ENCODE data around the gene ZNF561. TPM values are rescaled to one million over a fixed set of nuclear protein-coding genes. Genes with fewer than 3 reads are reported as not detected.

Gene ZNF561
- total and polyA plus RNA-seq, 2 donors (not counting 1 experiment from before 2014, with no cell fraction given) = 15.7 to 44.5 TPM

- Mint-ChIP-seq H3K4me3 (peak overlapping the region; percentile 100), H3K4me1 (peaks cover 21% of the 10 kb centered on the region), H3K27ac (peak overlapping the region; percentile 100), H3K9me3 (ENCODE audit: insufficient read depth) (peaks cover 3% of the 10 kb centered on the region), H3K27me3 (peaks cover 2% of the 10 kb centered on the region)
- peak overlapping the region; percentile 95 for H3K9ac ChIP-seq (ENCODE audit: low read length)
- under 1% methylated on average over 16 of the region's 16 CpGs for whole genome bisulfite sequencing (ENCODE audit: insufficient coverage)
- ATAC-seq (ENCODE audit: low read depth) (no peak), DNase-seq (no peak)
- H4K20me1 ChIP-seq (ENCODE audit: control insufficient read depth, insufficient read depth, low read length, poor library complexity, severe bottlenecking) = no peaks in the 10 kb centered on the region
- H3K4me1 ChIP-seq (ENCODE audit: control insufficient read depth in 2 of 2, insufficient read depth in 2 of 2, low read length in 2 of 2) = peaks cover 12 to 21% of the 10 kb centered on the region in 2 donors
- H2AFZ ChIP-seq (ENCODE audit: insufficient read depth, low read depth, low read length, poor library complexity, severe bottlenecking) = peak overlapping the region; percentile 99
- CTCF ChIA-PET = no interaction called here
- no peaks in the 10 kb centered on the region for H3K27me3 ChIP-seq (replicated peaks in 1 of 4; ENCODE audit: control extremely low read depth in 1 of 4, control insufficient read depth in 3 of 4, insufficient read depth in 4 of 4, low read length in 3 of 4)
- peaks cover 25% of the 10 kb centered on the region for H3K79me2 ChIP-seq (ENCODE audit: control insufficient read depth, insufficient read depth, low read length)
- H3K9me3 ChIP-seq (ENCODE audit: control extremely low read depth in 1 of 3, control insufficient read depth in 2 of 3, insufficient read depth in 1 of 3, low read length in 2 of 3) = no peaks in the 10 kb centered on the region
- POLR2A ChIA-PET = no interaction called here
- peaks cover 4 to 18% of the 10 kb centered on the region in 2 experiments for H3K36me3 ChIP-seq (replicated peaks in 1 of 2; ENCODE audit: control extremely low read depth in 1 of 2, control insufficient read depth in 1 of 2, extremely low read depth in 1 of 2, insufficient read depth in 2 of 2, low read length in 1 of 2)
- peak overlapping the region; percentile 56 to 91 (median 89) for H3K4me3 ChIP-seq (ENCODE audit: control extremely low read depth in 1 of 5, extremely low read depth in 1 of 5, insufficient read depth in 1 of 5, low read depth in 2 of 5, low read length in 4 of 5)
- TF ChIP-seq CTCF (IDR thresholded peaks at IDR 0.05) (no peak), EZH2 (IDR thresholded peaks at IDR 0.05; ENCODE audit: borderline replicate concordance, insufficient read depth, low read depth, low read length, poor library complexity, severe bottlenecking) (no peak)
- peak overlapping the region; percentile 83 to 94 for H3K27ac ChIP-seq (ENCODE audit: low read length in 2 of 2)
- intact Hi-C loops (cut with micrococcal nuclease) = loop anchor here (1.0 to 10.0 kb wide), 10 partner anchors 36 to 478 kb away; partner anchors contain the start of genes FBXL12, UBL5, ZNF121 and ZNF266
- H3K4me2 ChIP-seq (replicated peaks; ENCODE audit: low read depth, low read length, poor library complexity, severe bottlenecking) = peak overlapping the region; percentile 84
Measured at GRCh38 chr19:9620842-9621155, 233 bp downstream of the ZNF561 start.

GRCh38 chr19:9615844-9616243 is 5.2 kb downstream of the ZNF561 start:
- Mint-ChIP-seq H3K27me3 (no peaks in the 10 kb centered on the region), H3K4me1 (peaks cover 8% of the 10 kb centered on the region), H3K4me3 (no peak overlapping the region), H3K27ac (no peak overlapping the region), H3K9me3 (ENCODE audit: insufficient read depth) (no peaks in the 10 kb centered on the region)
- H3K4me1 ChIP-seq (ENCODE audit: control insufficient read depth in 2 of 2, insufficient read depth in 2 of 2, low read length in 2 of 2) = peaks cover 7 to 11% of the 10 kb centered on the region in 2 donors
- H3K4me3 ChIP-seq (ENCODE audit: control extremely low read depth in 1 of 5, extremely low read depth in 1 of 5, insufficient read depth in 1 of 5, low read depth in 2 of 5, low read length in 4 of 5) = no peak overlapping the region
- H3K27me3 ChIP-seq (replicated peaks in 1 of 4; ENCODE audit: control extremely low read depth in 1 of 4, control insufficient read depth in 3 of 4, insufficient read depth in 4 of 4, low read length in 3 of 4) = no peaks in the 10 kb centered on the region
- ChIA-PET CTCF (interaction anchor here (0.7 kb wide), 1 partner anchor 344 kb away, joined by 4 read pairs; no protein-coding TSS in a partner anchor), POLR2A (no interaction called here)
- no peaks in the 10 kb centered on the region for H4K20me1 ChIP-seq (ENCODE audit: control insufficient read depth, insufficient read depth, low read length, poor library complexity, severe bottlenecking)
- TF ChIP-seq EZH2 (IDR thresholded peaks at IDR 0.05; ENCODE audit: borderline replicate concordance, insufficient read depth, low read depth, low read length, poor library complexity, severe bottlenecking) (no peak), CTCF (IDR thresholded peaks at IDR 0.05) (no peak)
- intact Hi-C loops (cut with micrococcal nuclease) = no loop called here
- no peak overlapping the region for H3K9ac ChIP-seq (ENCODE audit: low read length)
- H2AFZ ChIP-seq (ENCODE audit: insufficient read depth, low read depth, low read length, poor library complexity, severe bottlenecking) = no peak overlapping the region
- H3K79me2 ChIP-seq (ENCODE audit: control insufficient read depth, insufficient read depth, low read length) = peaks cover 15% of the 10 kb centered on the region
- H3K36me3 ChIP-seq (replicated peaks in 1 of 2; ENCODE audit: control extremely low read depth in 1 of 2, control insufficient read depth in 1 of 2, extremely low read depth in 1 of 2, insufficient read depth in 2 of 2, low read length in 1 of 2) = peaks cover 18 to 66% of the 10 kb centered on the region in 2 experiments
- no peak overlapping the region for H3K4me2 ChIP-seq (replicated peaks; ENCODE audit: low read depth, low read length, poor library complexity, severe bottlenecking)
- H3K27ac ChIP-seq (ENCODE audit: low read length in 2 of 2) = no peak overlapping the region
- peaks cover 6 to 19% (median 8%) of the 10 kb centered on the region in 3 donors for H3K9me3 ChIP-seq (ENCODE audit: control extremely low read depth in 1 of 3, control insufficient read depth in 2 of 3, insufficient read depth in 1 of 3, low read length in 2 of 3)
- no peak for DNase-seq
- no peak for ATAC-seq (ENCODE audit: low read depth)
